ENCODE data around the gene CCDC9B. TPM values are rescaled to one million over a fixed set of nuclear protein-coding genes. Genes with fewer than 3 reads are reported as not detected.

The CCDC9B gene
- total and polyA plus RNA-seq, 2 of the 4 experiments (the other 2 are of a cell fraction), result 19.7 to 30.9 TPM

GRCh38 chr15:40325700-40326099, 15.0 kb downstream of the CCDC9B start:
- Histone ChIP-seq H3K4me2 (ENCODE audit: low read depth, low read length) (peak overlapping the region; percentile 97), H3K27me3 (ENCODE audit: control insufficient read depth, insufficient read depth, low read length) (no peaks in the 10 kb centered on the region), H3K4ac (ENCODE audit: low read depth, low read length) (peak overlapping the region; percentile 47), H3K36me3 (ENCODE audit: control insufficient read depth, insufficient read depth, low read length) (no peaks in the 10 kb centered on the region), H3K9ac (ENCODE audit: low read depth, low read length) (peak overlapping the region; percentile 73; the same call in 1 of the 2 replicates), H2AFZ (replicated peaks; ENCODE audit: low read length, poor library complexity) (no peak overlapping the region), H4K8ac (ENCODE audit: low read depth in 2 of 2, low read length in 2 of 2) (peak overlapping the region in 1 of 2 experiments; percentile 7; a peak in 2 of 4 replicates), H3K18ac (ENCODE audit: low read depth, low read length) (peak overlapping the region; percentile 11; the same call in 1 of the 2 replicates), H3K23ac (ENCODE audit: low read depth, low read length) (peak overlapping the region; percentile 82), H3K4me1 (ENCODE audit: control insufficient read depth, insufficient read depth, low read length) (peaks cover 42% of the 10 kb centered on the region), H3K9me1 (ENCODE audit: insufficient read depth, low read length) (peaks cover 21% of the 10 kb centered on the region), H4K91ac (ENCODE audit: insufficient read depth, low read depth, low read length) (no peak overlapping the region), H2BK120ac (ENCODE audit: low read depth, low read length) (peak overlapping the region; percentile 2; the same call in 1 of the 2 replicates), H3K56ac (ENCODE audit: extremely low read depth, insufficient read depth, low read length) (no peak overlapping the region), H3K4me3 (ENCODE audit: insufficient read depth, low read depth, low read length) (peak overlapping the region; percentile 89; the same call in 1 of the 2 replicates), H4K5ac (ENCODE audit: low read depth, low read length) (peak overlapping the region; percentile 33; the same call in 1 of the 2 replicates), H2BK15ac (ENCODE audit: low read depth, low read length) (peak overlapping the region; percentile 7; the same call in 1 of the 3 replicates), H2BK5ac (ENCODE audit: low read depth, low read length, poor library complexity, severe bottlenecking) (peak overlapping the region; percentile 45), H2AK9ac (replicated peaks; ENCODE audit: low read depth, low read length, poor library complexity) (no peak overlapping the region), H3K79me1 (ENCODE audit: low read depth in 1 of 2, low read length in 2 of 2) (peaks cover 36 to 55% of the 10 kb centered on the region in 2 experiments), H3K14ac (replicated peaks; ENCODE audit: low read depth, low read length) (peak overlapping the region; percentile 69), H3K9me3 (ENCODE audit: control insufficient read depth, insufficient read depth, low read length) (no peaks in the 10 kb centered on the region), H2AK5ac (ENCODE audit: low read depth, low read length) (peak overlapping the region; percentile 79; the same call in 1 of the 2 replicates), H2BK20ac (ENCODE audit: low read depth, low read length) (no peak overlapping the region; the same call in 1 of the 2 replicates), H3K27ac (ENCODE audit: insufficient read depth, low read length) (no peak overlapping the region), H4K20me1 (ENCODE audit: insufficient read depth, low read length) (0 out of 2 replicates have a peak, but pooled peaks cover 12% of the 10 kb centered on the region)
- dilution Hi-C loops (cut with HindIII; ENCODE audit: low sequenced_read_pairs, unreplicated experiment), result no loop called here
- intact Hi-C loops (cut with micrococcal nuclease), result loop anchor here (2.0 kb wide), 1 partner anchor 57 kb away; the partner anchor contains the start of gene KNSTRN
- no peak for TF ChIP-seq NFE2L2 (IDR thresholded peaks at IDR 0.05; ENCODE audit: low read depth, low read length)
- TF ChIP-seq ELK1 (IDR thresholded peaks at IDR 0.05; ENCODE audit: borderline replicate concordance, low read depth, low read length), result no peak
- TF ChIP-seq CEBPB (IDR thresholded peaks at IDR 0.05; ENCODE audit: low read depth, low read length), result no peak
- no peak for TF ChIP-seq RCOR1 (IDR thresholded peaks at IDR 0.05; ENCODE audit: insufficient replicate concordance, low read length)
- TF ChIP-seq, protein P1, sequence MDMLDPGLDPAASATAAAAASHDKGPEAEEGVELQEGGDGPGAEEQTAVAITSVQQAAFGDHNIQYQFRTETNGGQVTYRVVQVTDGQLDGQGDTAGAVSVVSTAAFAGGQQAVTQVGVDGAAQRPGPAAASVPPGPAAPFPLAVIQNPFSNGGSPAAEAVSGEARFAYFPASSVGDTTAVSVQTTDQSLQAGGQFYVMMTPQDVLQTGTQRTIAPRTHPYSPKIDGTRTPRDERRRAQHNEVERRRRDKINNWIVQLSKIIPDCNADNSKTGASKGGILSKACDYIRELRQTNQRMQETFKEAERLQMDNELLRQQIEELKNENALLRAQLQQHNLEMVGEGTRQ (IDR thresholded peaks at IDR 0.05; ENCODE audit: low read depth, low read length), result no peak
- TF ChIP-seq CHD1 (IDR thresholded peaks at IDR 0.05; ENCODE audit: low read depth, low read length), result no peak
- no peak for TF ChIP-seq RFX5 (IDR thresholded peaks at IDR 0.05; ENCODE audit: low read depth, low read length)
- no peak for TF ChIP-seq MAFK (IDR thresholded peaks at IDR 0.05; ENCODE audit: low read depth, low read length)
- TF ChIP-seq RAD21 (IDR thresholded peaks at IDR 0.05; ENCODE audit: low read length), result no peak
- TF ChIP-seq SMC3 (IDR thresholded peaks at IDR 0.05; ENCODE audit: low read depth, low read length), result no peak
- TF ChIP-seq FOS (IDR thresholded peaks at IDR 0.05; ENCODE audit: low read depth, low read length), result no peak
- TF ChIP-seq CTCF (conservative IDR thresholded peaks at IDR 0.05; ENCODE audit: low read depth, low read length), result no peak
- no peak for TF ChIP-seq MAZ (IDR thresholded peaks at IDR 0.05; ENCODE audit: borderline replicate concordance, low read depth, low read length)
- BruUV-seq (replicated peaks), result TSS peak; percentile 74
- POLR2A ChIA-PET (ENCODE audit: unreplicated experiment), result no interaction called here
- ATAC-seq (ENCODE audit: low read depth) (no peak), DNase-seq (no peak)
- WGBS, 2 experiments (ENCODE audit: extremely low coverage in 2 of 2, insufficient read length in 1 of 2), result no CpG with 5 or more reads among the region's 2 CpGs
- CTCF ChIA-PET, result interaction anchor here (0.6 to 1.7 kb wide), 4 partner anchors 12 to 47 kb away, joined by 3 to 5 read pairs (median 4); no protein-coding TSS in a partner anchor
- in situ Hi-C loops (cut with MboI; ENCODE audit: low sequenced_read_pairs), result no loop called here

All from IMR-90 (cell line).